Parathyroid adenoma (tissue), 2 donors: ENCODE data around the gene LAMB3.

Experiments used
- H2AFZ ChIP-seq: fragments of 300-600 bp; sonication (generic); one replicate; pipeline ENCODE4 v1.7.0; 2017; ENCODE audit warnings: antibody characterized with exemption, mild to moderate bottlenecking
- H3K27ac ChIP-seq: fragments of 300-600 bp; sonication (generic); one replicate; pipeline ENCODE4 v1.7.0; 2017
- H3K27me3 ChIP-seq: fragments of 300-600 bp; sonication (generic); one replicate; pipeline ENCODE4 v1.7.0; 2017; ENCODE audit warnings: low read length; ENCODE audit not compliant: control insufficient read depth, insufficient read depth
- H3K36me3 ChIP-seq: fragments of 300-600 bp; sonication (generic); one replicate; pipeline ENCODE4 v1.7.0; 2017; ENCODE audit warnings: low read length; ENCODE audit not compliant: control insufficient read depth, insufficient read depth
- H3K4me1 ChIP-seq: fragments of 300-600 bp; sonication (generic); one replicate; pipeline ENCODE4 v1.7.0; 2017; ENCODE audit warnings: control low read depth
- H3K4me2 ChIP-seq: fragments of 300-600 bp; sonication (generic); one replicate; pipeline ENCODE4 v1.7.0; 2017; ENCODE audit warnings: low read length
- H3K4me3 ChIP-seq: fragments of 300-600 bp; sonication (generic); one replicate; pipeline ENCODE4 v1.7.0; 2017; ENCODE audit warnings: low read depth, low read length
- H3K79me2 ChIP-seq: fragments of 300-600 bp; sonication (generic); one replicate; pipeline ENCODE4 v1.7.0; 2017; ENCODE audit warnings: control low read depth
- H3K9ac ChIP-seq: fragments of 300-600 bp; sonication (generic); one replicate; pipeline ENCODE4 v1.7.0; 2017; ENCODE audit warnings: mild to moderate bottlenecking
- H3K9me3 ChIP-seq: fragments of 300-600 bp; sonication (generic); one replicate; pipeline ENCODE4 v1.7.0; 2017; ENCODE audit warnings: low read length; ENCODE audit not compliant: control insufficient read depth
- TF ChIP-seq, protein P1 (sequence below): fragments of 300-600 bp; sonication (generic); IDR thresholded peaks from one replicate; pipeline ENCODE4 v1.7.0; 2017; ENCODE audit warnings: antibody characterized with exemption, mild to moderate bottlenecking
- donor health status: primary hyperparathyroidism.

Gene LAMB3

DNA sequence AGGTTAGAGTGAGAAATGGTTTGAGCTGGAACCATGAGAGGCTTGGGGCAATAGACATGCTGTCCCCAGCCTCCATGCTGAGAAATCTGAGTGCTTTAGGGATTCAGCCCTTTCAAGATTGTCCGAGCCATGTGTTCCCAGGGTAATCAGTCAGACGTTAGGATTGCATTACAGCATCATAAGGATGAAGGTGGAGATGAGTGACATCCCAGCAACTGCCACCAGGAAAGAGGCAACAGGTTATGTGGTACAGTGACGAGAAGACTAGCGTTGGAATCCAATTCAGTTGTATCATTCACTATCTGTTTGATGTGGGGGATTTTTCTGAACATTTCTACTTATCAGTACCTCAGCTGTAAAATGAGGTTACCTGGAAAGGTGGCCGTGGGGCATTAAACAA lies 67.0 kb downstream of the LAMB3 start:
- Histone ChIP-seq H3K27ac (no peak overlapping the region), H3K27me3 (peaks cover 4% of the 10 kb centered on the region), H3K9ac (no peak overlapping the region), H3K36me3 (no peaks in the 10 kb centered on the region), H3K4me2 (no peak overlapping the region), H3K4me3 (no peak overlapping the region), H2AFZ (no peak overlapping the region), H3K9me3 (no peaks in the 10 kb centered on the region), H3K79me2 (no peaks in the 10 kb centered on the region), H3K4me1 (no peaks in the 10 kb centered on the region)
- TF ChIP-seq, protein P1, sequence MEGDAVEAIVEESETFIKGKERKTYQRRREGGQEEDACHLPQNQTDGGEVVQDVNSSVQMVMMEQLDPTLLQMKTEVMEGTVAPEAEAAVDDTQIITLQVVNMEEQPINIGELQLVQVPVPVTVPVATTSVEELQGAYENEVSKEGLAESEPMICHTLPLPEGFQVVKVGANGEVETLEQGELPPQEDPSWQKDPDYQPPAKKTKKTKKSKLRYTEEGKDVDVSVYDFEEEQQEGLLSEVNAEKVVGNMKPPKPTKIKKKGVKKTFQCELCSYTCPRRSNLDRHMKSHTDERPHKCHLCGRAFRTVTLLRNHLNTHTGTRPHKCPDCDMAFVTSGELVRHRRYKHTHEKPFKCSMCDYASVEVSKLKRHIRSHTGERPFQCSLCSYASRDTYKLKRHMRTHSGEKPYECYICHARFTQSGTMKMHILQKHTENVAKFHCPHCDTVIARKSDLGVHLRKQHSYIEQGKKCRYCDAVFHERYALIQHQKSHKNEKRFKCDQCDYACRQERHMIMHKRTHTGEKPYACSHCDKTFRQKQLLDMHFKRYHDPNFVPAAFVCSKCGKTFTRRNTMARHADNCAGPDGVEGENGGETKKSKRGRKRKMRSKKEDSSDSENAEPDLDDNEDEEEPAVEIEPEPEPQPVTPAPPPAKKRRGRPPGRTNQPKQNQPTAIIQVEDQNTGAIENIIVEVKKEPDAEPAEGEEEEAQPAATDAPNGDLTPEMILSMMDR = no peak

DNA sequence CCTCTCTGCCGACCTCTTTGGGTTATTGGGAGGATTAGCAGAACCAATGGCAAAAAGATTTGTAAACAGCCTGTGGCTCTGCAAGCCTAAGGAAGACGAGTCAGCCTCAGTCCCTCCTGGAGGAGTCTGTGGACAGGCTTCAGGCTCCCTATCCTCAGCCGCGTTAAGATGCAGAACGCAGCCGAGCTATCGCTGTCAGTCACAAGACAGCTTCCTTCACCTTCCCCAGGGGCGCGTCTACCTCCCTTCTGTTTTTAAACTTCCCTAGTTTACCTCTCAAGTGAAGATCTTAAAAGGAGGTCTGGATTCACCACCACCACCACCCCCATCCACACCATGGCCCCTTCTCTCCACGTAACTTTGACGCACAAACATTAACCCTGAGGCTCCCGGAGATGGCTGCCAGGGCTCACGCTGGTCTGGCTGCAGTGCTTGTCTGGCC lies 68.0 kb downstream of the LAMB3 start:
- Histone ChIP-seq H3K4me2 (no peak overlapping the region), H3K27ac (no peak overlapping the region), H3K9ac (no peak overlapping the region), H3K79me2 (no peaks in the 10 kb centered on the region), H3K27me3 (peaks cover 4% of the 10 kb centered on the region), H3K4me1 (no peaks in the 10 kb centered on the region), H3K4me3 (no peak overlapping the region), H2AFZ (no peak overlapping the region), H3K9me3 (no peaks in the 10 kb centered on the region), H3K36me3 (no peaks in the 10 kb centered on the region)
- TF ChIP-seq, protein P1 = no peak

DNA sequence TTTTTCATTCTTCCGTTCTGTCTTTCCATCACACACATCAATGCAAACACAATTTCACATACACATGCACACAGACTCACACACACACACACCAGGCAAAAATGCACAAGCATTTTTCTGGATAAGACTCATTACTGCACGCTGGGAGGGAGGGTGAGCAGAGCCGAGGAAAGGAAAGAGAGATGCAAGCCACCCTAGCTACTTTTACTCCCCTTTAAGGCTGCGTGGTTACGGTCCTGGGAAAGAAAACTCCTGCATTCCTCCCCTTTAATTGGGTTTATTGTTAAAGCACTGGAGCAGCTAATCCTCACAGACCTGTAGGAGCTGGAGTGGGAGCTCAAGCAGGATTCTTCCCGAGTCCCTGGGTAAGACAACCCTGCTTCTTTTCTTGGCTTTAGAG lies 68.8 kb downstream of the LAMB3 start, which contains the start of gene CAMK1G:
Gene CAMK1G, plus strand, starts transcription at position 307 of the 400 bp plus-strand sequence. CDS start 11,270 bp downstream, outside the sequence.
- Histone ChIP-seq H3K36me3 (no peaks in the 10 kb centered on the region), H3K4me2 (no peak within 1 kb of the TSS), H3K79me2 (no peaks in the 10 kb centered on the region), H3K9me3 (no peaks in the 10 kb centered on the region), H3K4me1 (no peaks in the 10 kb centered on the region), H3K27me3 (peaks cover 4% of the 10 kb centered on the region), H3K9ac (no peak within 1 kb of the TSS), H2AFZ (no peak within 1 kb of the TSS), H3K4me3 (no peak within 1 kb of the TSS), H3K27ac (no peak within 1 kb of the TSS)
- TF ChIP-seq, protein P1 = no peak

DNA sequence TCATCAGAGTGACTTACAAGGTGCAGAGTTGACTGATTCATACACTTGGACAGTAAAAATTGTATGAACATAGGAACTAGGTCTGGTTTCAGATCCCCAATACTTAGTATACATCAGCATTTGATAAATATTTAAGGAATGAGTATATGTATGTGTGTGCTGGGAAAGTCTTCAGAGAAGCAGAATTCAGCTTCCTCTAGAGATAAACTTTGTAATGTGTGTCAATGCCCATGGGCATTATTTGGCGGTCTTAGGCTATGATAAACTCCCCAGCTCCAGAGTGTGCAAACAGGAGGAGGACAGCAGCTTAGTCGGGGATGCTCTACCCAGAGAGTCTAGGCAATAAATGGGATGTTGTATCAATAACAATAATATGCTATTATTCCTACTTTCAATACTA lies 71.6 kb downstream of the LAMB3 start:
- Histone ChIP-seq H3K9me3 (no peaks in the 10 kb centered on the region), H3K27me3 (peaks cover 4% of the 10 kb centered on the region), H3K4me3 (no peak overlapping the region), H3K9ac (no peak overlapping the region), H3K36me3 (no peaks in the 10 kb centered on the region), H3K79me2 (no peaks in the 10 kb centered on the region), H2AFZ (no peak overlapping the region), H3K4me1 (no peaks in the 10 kb centered on the region), H3K4me2 (no peak overlapping the region), H3K27ac (no peak overlapping the region)
- TF ChIP-seq, protein P1 = no peak

DNA sequence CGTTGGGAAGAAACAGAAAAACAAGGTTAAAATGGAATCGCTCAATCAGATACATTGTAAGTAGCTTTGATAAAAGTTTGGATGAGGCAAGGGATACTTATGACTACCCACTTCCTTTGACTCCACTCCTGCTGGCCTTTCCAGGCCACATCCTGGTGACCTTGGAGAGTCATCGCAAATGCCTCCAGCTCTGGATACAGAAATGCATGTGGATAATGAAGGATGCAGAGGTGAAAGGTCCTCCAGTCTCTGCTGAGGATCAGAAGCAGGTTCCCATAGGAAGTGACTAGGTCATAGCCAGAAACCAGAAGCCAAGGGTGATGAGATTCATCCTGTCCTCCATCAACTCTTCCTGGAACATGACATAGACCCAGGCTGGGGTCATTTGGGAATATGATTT lies 74.9 kb downstream of the LAMB3 start:
- no peak overlapping the region for H2AFZ ChIP-seq
- TF ChIP-seq, protein P1 = no peak
- H3K79me2 ChIP-seq = no peaks in the 10 kb centered on the region
- H3K4me3 ChIP-seq = no peak overlapping the region
- no peak overlapping the region for H3K27ac ChIP-seq
- no peak overlapping the region for H3K4me2 ChIP-seq
- H3K4me1 ChIP-seq = no peaks in the 10 kb centered on the region
- H3K9me3 ChIP-seq = no peaks in the 10 kb centered on the region
- no peak overlapping the region for H3K9ac ChIP-seq
- H3K27me3 ChIP-seq = no peaks in the 10 kb centered on the region
- no peaks in the 10 kb centered on the region for H3K36me3 ChIP-seq
